Femur (tissue), 1 donor: ENCODE measurements around the gene ZCWPW1.
"Not testable (repeated sequence)": the region's sequence is repeated elsewhere in the genome, so short reads cannot be mapped to it uniquely, and the experiment has no call there.

Experiments used
- DNase-seq: peaks from one replicate; pipeline ENCODE4 v3.0.0-alpha.2; 2017

Gene ZCWPW1

GRCh38 chr7:100455206-100455605, 26.7 kb upstream of the ZCWPW1 start:
- DNase-seq, result no peak

DNA sequence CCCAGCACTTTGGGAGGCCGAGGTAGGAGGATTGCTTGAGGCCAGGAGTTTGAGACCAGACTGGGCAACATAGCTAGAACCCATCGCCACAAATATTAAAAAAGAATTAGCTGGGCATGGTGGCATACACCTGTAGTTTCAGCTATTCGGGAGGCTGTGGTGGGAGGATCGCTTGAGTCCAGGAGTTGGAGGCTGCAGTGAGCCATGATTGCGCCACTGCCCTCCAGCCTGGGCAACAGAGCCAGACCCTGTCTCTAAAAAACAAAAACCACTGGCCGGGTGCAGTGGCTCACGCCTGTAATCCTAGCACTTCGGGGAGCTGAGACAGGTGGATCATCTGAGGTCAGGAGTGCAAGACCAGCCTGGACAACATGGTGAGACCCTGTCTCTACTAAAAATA, 25.4 kb upstream of the ZCWPW1 start:
- DNase-seq, result not testable (repeated sequence)

DNA sequence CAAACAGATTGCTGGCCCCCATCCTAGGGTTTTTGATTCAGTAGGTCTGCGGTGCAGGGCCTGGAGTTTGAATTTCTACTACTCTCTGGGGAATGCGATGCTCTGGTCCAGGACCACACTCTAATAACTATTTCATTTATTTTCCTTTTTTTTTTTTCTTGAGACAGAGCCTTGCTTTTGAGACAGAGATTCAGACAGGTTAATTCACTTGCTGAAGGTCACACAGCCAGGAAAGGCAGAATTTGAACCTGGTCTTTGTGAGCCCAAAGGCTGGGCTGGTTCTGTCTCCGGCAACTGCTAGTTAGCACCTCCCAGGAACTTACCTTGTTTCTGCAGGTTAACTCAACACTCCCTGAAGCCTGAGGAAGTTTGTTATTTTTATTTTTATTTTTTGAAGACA, 24.0 kb upstream of the ZCWPW1 start:
- no peak for DNase-seq

DNA sequence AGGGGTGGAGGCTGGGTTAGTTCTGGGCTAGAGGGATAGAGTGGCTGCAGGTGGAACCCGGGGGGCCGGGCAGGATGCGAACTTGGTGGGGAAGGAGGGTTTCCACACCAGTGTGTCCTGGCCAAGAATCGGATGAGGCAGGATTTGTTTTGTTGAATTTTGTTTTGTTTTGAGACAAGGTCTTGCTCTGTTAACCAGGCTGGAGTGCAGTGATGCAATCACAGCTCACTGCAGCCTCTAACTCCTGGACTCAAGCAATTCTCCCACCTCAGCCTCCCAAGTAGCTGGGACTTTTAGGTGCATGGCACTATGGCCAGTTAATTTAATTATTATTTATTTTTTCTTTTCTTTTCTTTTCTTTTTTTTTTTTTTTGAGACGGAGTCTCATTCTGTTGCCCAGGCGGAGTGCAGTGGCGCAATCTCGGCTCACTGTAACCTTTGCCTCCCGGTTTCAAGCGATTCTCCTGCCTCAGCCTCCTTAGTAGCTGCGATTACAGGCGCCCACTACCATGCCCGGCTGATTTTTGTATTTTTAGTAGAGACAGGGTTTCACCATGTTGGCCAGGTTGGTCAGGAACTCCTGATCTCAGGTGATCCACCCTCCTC, 20.8 kb upstream of the ZCWPW1 start:
- no peak for DNase-seq

GRCh38 chr7:100447363-100447762, 18.9 kb upstream of the ZCWPW1 start:
- DNase-seq, result not testable (repeated sequence)

- DNase-seq, result no peak
These were observed 17.5 kb upstream of the ZCWPW1 start for GRCh38 chr7:100446040-100446439.

GRCh38 chr7:100444311-100445278, 16.1 kb upstream of the ZCWPW1 start:
- DNase-seq, result no peak

DNA sequence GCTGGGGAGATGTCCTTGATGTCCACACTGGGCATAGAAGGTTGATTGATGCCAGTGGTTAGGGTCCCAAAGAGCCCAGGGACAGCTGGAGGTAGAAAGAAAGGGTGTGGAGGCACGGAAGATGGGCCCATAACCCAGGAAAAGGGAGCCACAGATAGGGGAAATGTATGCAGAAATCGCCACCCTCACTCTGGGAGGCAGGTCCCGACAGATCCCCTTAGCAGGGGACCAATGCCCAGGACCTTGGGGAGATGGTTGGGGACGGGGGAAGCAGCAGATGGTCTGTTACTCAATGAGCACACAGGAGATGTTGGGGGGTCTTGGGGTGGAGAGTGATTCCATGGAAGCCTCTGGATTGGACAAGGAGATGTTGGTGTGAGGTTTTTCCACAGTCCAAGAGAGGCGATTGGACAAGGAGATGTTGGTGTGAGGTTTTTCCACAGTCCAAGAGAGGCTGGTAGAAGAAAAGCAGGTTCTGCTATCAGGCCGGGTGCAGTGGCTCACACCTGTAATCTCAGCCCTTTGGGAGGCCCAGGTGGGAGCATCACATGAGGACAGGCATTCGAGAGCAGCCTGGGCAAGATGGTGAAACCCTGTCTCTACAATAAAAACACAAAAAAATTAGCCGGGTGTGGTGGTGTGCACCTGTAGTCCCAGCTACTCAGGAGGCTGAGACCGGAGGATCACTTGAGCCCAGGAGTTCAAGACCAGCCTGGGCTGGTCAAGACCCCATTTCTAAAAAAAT, 14.8 kb upstream of the ZCWPW1 start:
- no peak for DNase-seq

DNA sequence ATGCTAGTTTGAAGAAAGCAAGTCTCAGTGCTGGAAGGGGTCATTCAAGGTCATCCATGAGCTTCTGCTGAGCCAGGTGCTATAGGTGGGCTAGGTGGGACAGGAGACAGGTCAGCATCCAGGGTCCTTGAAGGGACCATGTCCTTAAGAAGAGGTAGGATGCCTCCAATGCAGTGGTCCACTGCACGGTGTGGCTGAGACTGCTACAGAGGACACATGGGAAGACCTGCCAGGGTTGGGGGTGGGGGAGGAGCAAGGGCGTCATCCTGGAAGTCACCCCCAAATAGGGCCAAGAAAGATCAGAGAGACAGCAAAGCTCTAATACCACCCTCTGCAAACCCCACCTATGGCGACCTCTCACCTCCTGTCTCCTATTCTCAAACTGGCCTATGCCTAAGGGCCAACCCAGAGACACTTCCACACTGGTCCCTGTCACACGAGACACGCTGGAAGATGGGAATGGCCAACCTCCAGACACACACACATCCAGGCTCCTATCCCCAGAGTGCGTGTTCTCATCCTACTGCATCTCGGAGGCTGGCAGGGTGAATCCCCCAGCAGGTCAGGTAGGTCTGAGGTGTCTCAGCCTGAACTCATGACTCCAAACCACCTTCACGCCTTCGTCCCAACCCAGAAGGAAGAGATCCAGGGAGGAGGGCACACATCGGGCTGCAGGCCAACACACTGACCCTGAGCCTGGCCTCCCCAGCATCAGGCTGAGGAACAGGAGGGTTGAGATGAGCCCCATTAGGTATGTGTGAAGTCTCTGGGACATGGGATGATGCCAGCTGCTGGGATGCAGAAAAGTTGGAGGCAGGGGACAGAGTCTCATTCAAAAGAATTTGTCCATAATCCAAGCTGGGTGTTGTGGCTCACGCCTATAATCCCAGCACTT, 13.4 kb upstream of the ZCWPW1 start:
- DNase-seq, result no peak

GRCh38 chr7:100439244-100439643, 10.7 kb upstream of the ZCWPW1 start:
- not testable (repeated sequence) for DNase-seq

DNA sequence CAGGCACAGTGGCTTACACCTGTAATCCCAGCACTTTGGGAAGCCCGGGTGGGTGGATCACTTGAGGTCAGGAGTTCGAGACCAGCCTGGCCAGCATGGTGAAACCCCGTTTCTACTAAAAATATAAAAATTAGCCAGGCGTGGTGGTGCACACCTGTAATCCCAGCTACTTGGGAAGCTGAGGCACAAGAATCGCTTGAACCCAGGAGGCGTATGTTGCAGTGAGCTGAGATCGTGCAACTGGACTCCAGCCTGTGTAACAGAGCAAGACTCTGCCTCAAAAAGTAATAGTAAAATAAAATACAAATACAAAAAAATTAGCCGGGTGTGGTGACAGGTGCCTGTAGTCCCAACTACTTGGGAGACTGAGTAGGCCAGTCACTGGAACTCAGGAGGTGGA, 10.2 kb upstream of the ZCWPW1 start:
- DNase-seq, result not testable (repeated sequence)

- no peak for DNase-seq
These were observed 9.7 kb upstream of the ZCWPW1 start for GRCh38 chr7:100438172-100438571.

GRCh38 chr7:100437150-100438100, 8.9 kb upstream of the ZCWPW1 start:
- no peak for DNase-seq

DNA sequence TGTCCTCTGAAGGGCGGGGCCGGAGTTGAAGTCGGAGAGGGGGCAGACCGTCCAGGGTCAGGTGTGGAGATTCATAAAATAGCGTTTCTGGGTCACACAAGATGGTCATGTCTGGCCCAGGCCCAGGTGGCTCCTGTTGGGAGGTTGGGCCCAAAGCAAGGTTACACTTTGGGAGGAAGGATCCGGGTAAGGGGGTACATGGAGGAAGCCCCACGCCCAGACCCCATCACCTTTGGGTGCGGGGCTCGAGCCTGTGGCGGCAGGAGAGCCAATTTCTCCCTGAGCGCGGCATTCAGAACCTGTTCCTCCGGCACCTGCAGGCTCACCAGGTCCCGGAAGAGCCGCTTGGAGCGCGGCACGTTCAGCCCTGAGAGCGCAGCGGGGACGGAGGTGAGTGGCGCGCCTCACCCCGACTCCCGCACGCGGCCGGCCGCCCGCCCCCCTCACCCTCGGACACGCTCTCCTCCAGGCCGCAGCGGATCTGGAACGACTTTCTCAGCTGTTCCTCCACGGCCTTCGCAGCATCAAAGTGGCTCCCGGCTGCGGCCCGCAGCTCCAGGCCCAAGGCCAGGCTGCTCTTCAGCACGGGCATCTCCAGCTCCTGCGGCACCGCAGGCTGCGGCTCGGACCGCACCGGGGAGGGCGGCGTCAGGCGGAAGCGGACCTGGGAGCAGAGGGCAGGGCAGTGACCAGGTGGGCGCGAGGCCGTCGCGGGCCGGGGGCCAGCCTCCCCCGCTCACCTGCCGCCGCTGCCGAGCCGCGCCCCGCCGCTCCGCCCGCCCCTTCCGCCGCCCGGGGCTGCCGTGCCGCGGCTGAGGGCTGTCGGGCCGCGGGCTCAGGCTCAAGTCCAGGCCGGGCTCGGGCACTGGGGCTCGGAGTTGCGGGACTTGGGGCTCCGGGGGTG, 7.2 kb upstream of the ZCWPW1 start:
- DNase-seq, result peak; percentile 60

DNA sequence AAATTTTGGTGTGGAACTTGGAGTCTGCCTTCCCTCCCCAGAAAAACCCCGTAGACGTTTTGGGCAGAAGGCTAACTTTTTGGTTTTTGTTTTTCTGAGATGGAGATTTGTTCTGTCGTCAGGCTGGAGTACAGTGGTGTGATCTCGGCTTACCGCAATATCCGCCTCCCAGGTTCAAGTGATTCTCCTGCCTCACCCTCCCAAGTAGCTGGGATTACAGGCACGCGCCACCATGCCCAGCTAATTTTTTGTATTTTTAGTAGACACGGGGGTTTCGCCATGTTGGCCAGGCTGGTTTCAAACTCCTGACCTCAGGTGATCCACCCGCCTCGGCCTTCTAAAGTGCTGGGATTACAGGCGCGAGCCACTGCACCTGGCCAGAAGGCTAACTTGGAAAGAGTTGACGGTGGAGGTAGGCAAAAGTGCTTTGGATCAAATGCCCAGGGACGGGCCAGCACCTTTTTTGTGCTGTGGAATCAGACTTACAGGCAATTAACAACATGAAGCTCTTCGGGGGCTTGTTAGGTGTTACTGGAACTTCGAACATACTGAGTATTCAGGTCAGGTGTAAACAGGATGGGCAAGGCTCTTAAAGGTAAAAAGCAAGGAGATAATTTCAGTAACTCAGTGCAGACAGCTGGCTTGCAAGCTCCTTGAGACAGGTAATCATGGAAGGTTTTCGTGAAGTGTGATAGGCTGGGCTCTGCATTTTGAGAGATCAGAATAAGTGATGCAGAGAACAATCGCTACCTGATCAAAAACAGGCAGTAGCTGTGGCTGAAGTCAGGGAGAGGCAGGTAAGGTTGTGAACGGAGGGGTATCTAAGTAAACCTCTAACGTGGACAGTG, 6.0 kb upstream of the ZCWPW1 start:
- no peak for DNase-seq

DNA sequence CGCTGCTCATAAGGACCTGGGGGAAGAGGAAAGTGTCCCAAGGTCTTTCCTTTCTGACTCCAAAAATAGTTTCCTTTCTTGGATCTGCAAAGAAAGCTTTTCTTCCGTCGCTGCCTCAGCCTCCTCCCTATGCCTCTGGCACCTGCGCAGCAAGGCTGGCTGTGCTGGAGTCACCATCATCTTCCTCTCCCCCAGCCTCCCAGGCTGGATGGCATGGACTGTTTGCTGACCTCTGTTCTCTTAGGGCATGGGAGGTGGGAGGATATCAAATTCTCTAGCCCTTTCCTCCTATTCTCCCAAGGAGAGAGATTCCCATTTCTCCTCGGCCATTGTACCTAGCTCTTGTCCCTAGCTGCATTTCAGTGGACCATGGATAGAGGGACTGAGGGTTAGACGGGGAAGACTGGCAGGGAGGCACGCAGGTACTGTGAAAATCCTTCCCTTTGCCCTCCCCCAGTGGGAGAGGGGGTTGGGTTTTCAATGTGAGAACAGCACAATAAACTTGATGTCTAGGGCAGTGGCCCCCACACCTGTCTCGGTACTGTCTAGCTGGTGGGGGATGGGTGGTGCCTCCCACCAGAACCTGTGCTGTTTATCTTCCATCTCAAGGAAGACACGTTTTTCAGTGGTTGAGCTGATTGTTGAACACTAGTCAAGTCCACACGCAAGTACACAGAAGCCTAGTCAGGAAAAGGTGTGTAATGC, 5.2 kb upstream of the ZCWPW1 start:
- no peak for DNase-seq

GRCh38 chr7:100433276-100433591, 4.7 kb upstream of the ZCWPW1 start:
- DNase-seq, result no peak

DNA sequence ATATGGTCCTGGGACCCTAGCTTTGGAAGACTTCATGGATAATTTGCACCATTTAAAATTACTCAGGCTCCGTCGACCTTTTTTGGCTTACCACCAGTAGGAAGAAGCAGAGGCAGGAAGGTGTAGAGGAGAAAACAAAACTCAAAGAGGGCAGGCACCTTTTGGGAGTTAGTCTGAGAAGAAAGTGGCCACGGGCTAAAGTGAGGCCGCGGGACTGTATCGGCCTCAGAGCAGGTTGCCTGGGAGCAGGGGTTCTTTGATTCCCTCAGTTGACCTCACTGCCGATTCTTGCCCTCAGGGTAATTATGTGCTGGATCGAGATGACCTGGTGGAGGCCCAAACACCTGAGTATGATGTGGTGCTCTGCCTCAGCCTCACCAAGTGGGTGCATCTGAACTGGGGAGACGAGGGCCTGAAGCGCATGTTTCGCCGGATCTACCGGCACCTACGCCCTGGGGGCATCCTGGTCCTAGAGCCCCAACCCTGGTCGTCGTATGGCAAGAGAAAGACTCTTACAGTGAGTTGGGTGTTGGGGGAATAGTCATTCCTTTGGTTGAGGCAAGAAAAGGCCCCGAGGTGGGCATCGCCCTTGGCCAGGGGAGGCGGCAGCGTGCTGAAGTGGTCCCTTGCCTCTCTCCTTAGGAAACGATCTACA, 4.2 kb upstream of the ZCWPW1 start:
- DNase-seq, result no peak
